Right ventricle myocardium superior (tissue), 1 donor: Measurements from ENCODE around the gene SORD. TPM values are rescaled to one million over a fixed set of nuclear protein-coding genes. Genes with fewer than 3 reads are reported as not detected.

ENCODE experiments used
- ATAC-seq: fragments of 200-7000 bp; cut with Tn5 transposase; one replicate; pipeline ENCODE4 v1.9.1; 2020; ENCODE audit warnings: mild to moderate bottlenecking; ENCODE audit not compliant: poor library complexity
- DNase-seq: peaks from one replicate; pipeline ENCODE4 v3.0.0-alpha.2; 2020
- intact Hi-C: fragments of 100-400 bp; cut with DNase I; formaldehyde crosslinking; loops from one replicate; pipeline ENCODE4 v1.11.2; 2022
- total RNA-seq: library from RNA; stranded (reverse); fragmentation: NEBNext Ultra II Directional; extraction: Animal tissue kit (Norgen Biotek cat#: 25700); gene quantifications from one replicate; pipeline ENCODE4 v1.2.1, GENCODE V29; 2021
- donor health status: DM: no; HTN: yes; CAD: no; lungs with severe emphysema.

SORD gene
- total RNA-seq, 1 donor from 2014 or later, result 12.1 TPM

- DNase-seq, result no peak
- ATAC-seq, result no peak
- intact Hi-C loops, result no loop called here
These were observed 98.9 kb downstream of the SORD start for GRCh38 chr15:45121706-45122417.

- intact Hi-C loops, result no loop called here
- no peak for DNase-seq
- ATAC-seq, result no peak
These were observed 99.7 kb downstream of the SORD start for GRCh38 chr15:45122719-45123118.

GRCh38 chr15:45123397-45123796, 100.4 kb downstream of the SORD start:
- DNase-seq (no peak), ATAC-seq (no peak)
- intact Hi-C loops, result no loop called here

- intact Hi-C loops, result no loop called here
- DNase-seq (no peak), ATAC-seq (no peak)
These were observed 103.7 kb downstream of the SORD start for GRCh38 chr15:45126535-45127158.

Other genes with a start within 250 kb of the SORD start
- not detected for gene TERB2, start 66.5 kb upstream of the SORD start, total RNA-seq
- gene DUOX2, start 91.0 kb downstream of the SORD start, total RNA-seq, result 0.08 TPM
- not detected for gene DUOXA2, start 91.1 kb downstream of the SORD start, total RNA-seq
- 0.56 TPM for gene DUOXA1, start 106.7 kb downstream of the SORD start, total RNA-seq
- gene DUOX1, start 106.8 kb downstream of the SORD start, total RNA-seq, result 1.2 TPM
- 3.3 TPM for gene SHF, start 164.8 kb downstream of the SORD start, total RNA-seq
- not detected for gene SLC28A2, start 229.0 kb downstream of the SORD start, total RNA-seq